ENCODE data around the gene NLGN3.

NLGN3 gene

GRCh38 chrX:71173440-71173839, 28.8 kb downstream of the NLGN3 start:
- no peak for TF ChIP-seq CTCF (conservative IDR thresholded peaks at IDR 0.05)
- no peak overlapping the region for H3K27ac ChIP-seq

- no peak for TF ChIP-seq CTCF (conservative IDR thresholded peaks at IDR 0.05)
Measured at GRCh38 chrX:71174795-71175194, 30.2 kb downstream of the NLGN3 start.

GRCh38 chrX:71175531-71175930, 30.9 kb downstream of the NLGN3 start:
- TF ChIP-seq CTCF (conservative IDR thresholded peaks at IDR 0.05), result no peak
- no peak overlapping the region for H3K27ac ChIP-seq

More at GRCh38 chrX:71174795-71175194, 30.2 kb downstream of the NLGN3 start:
- H3K27ac ChIP-seq, result no peak overlapping the region

DNA sequence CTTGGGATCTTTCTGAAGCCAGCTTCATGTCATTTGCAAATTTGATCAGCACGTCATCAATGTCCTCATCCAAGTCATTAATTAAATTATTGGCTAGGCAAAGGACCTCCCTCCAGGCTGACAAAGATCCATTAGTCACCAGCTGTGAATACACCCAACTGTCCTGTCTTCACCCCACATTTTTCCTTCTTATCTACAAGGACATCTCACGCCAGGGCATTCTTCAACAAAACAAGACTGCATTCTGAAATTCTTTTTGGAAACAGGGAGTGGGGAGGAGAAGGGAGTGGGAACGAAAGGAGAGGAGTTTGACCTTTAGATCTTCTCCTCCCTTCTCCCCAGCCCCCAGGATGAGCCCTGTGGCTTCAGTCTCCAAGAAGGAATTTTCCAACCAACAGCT, 32.7 kb downstream of the NLGN3 start:
- no peak overlapping the region for H3K27ac ChIP-seq
- no peak for TF ChIP-seq CTCF (conservative IDR thresholded peaks at IDR 0.05)

GRCh38 chrX:71178908-71179307, 34.3 kb downstream of the NLGN3 start:
- no peak overlapping the region for H3K27ac ChIP-seq
- peak; percentile 73 for TF ChIP-seq CTCF (conservative IDR thresholded peaks at IDR 0.05)

- peak overlapping the region; percentile 81; the same call in 1 of the 2 replicates for H3K27ac ChIP-seq
Measured at GRCh38 chrX:71180579-71181265, 36.1 kb downstream of the NLGN3 start.

DNA sequence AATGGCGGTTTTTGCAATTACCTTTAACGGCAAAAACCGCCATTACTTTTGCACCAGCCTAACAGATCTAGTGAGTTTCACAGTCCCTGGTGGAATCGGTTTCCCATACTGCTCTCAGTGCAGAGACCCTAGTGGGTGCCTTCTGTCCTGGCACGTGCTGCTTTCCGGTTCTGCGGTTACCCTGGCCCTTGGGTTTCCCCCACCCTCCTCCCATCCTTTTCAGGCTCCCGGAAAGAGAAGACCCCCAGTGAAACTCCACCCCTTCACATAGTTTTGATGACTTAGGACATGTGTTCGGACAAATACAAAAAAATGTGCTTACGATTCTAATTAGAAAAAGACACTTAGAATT, 36.9 kb downstream of the NLGN3 start:
- peak overlapping the region; percentile 81 for H3K27ac ChIP-seq
- TF ChIP-seq CTCF (conservative IDR thresholded peaks at IDR 0.05), result no peak

DNA sequence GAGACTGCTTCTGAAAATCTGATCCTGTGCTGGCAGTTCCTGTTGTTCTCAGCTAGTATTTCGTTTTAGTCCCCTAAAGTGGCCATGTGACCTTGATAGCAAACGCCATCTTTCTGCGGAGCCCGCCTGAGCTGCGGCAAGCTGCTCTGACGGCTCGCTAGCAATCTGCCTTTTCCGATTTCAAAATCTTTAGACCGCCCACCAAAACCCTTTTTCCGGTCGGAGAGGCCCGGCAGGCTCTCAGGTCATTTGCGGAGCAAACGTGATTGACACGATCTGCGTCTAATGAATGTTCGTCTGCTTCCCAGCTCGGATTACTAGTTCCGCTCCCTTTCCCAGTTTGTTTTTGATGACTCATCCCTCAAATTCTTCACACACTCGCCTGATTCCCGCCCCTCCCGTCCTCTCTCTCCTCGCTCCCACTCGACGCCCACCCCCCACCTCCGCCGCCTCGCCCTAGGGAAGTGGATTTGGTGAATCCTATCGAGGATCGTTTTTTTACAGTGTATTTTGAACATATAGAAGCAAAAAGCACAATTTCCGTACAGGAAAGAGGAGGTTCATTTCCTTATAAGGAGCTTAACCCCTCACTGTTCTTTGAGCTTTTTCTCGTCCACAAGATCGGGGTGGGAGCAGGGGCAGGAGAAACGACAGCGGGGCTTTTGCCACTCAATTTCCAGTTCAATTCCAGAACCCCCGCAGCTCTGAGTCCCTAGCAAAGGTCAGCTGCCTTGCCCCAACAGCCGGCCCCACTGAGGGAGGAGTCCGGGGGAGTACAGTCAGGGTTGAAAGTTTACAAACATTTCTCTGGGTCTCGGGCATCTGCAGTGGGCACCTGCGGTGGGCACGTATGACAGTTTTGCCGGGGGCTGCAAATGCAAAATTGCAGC, 37.5 kb downstream of the NLGN3 start:
- H3K27ac ChIP-seq, result peak overlapping the region; percentile 81
- no peak for TF ChIP-seq CTCF (conservative IDR thresholded peaks at IDR 0.05)

Data from VCaP (cell line).